ENCODE data around the gene HTR3D. TPM values are rescaled to one million over a fixed set of nuclear protein-coding genes. Genes with fewer than 3 reads are reported as not detected.

Gene HTR3D
- total RNA-seq = not detected

GRCh38 chr3:184031187-184031792 lies at the start of gene HTR3D:
Gene HTR3D (plus strand): TSS chr3:184031742. CDS start chr3:184031742, 0 bp downstream.
- WGBS, 2 donors (ENCODE audit: low coverage in 1 of 2) = 68 to 69% methylated on average over 3 to 4 of the region's 4 CpGs
- Histone ChIP-seq H3K36me3 (no peaks in the 10 kb centered on the region), H3K4me3 (no peak within 1 kb of the TSS), H3K9me3 (no peaks in the 10 kb centered on the region), H3K4me1 (no peaks in the 10 kb centered on the region), H3K27me3 (no peaks in the 10 kb centered on the region), H3K27ac (no peak within 1 kb of the TSS)
- intact Hi-C loops (cut with DNase I; ENCODE audit: low total_unique reads) (no loop called here), in situ Hi-C loops (cut with MboI; ENCODE audit: low pct_ligation_motif_present in 1 of 4, low pct_unique_long_range_greater_than_20kb in 1 of 4, low sequenced_read_pairs in 3 of 4) (no loop called here)
- DNase-seq = no peak
- TF ChIP-seq POLR2A (IDR thresholded peaks at IDR 0.05) (no peak), EP300 (IDR thresholded peaks at IDR 0.05; ENCODE audit: low read depth) (no peak), POLR2AphosphoS5 (IDR thresholded peaks at IDR 0.05) (no peak), CTCF (IDR thresholded peaks at IDR 0.05) (no peak)

DNA sequence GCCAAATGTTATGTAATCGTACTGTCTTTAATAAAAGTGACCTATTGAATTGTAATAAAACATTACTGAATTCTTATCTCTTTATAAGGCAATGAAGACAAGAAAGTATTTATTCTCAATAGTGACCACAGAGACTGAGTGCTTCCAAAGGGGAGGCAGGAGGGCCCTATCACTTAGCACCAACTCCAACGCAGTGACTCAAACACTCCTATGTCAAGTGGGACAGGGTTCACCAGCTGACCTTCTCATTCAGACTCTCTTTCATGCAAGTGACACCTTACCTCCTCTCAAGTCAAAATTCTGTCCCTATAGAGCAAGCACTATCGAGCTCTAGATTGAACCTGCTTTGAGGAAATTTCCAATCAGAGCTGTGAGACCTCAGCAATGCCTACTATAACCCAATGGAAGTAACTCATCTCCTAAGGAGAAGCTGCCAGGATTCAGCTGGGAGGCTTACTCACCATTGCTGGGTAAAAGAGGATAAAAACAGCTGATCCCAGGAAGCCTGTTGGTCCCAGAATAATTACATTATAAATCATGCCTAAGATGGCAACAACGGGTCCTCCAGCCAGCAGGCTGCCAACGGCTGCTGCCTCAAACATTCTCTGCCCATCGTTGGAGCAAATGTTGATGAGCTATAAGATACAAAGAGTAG lies 49.4 kb upstream of the HTR3D start:
- intact Hi-C loops (cut with DNase I; ENCODE audit: low total_unique reads) = no loop called here
- in situ Hi-C loops (cut with MboI; ENCODE audit: low pct_ligation_motif_present in 1 of 4, low pct_unique_long_range_greater_than_20kb in 1 of 4, low sequenced_read_pairs in 3 of 4) = no loop called here
- Histone ChIP-seq H3K4me3 (no peak overlapping the region), H3K27ac (no peak overlapping the region), H3K9me3 (no peaks in the 10 kb centered on the region), H3K4me1 (peaks cover 0 to 4% (median 0%) of the 10 kb centered on the region in 4 donors), H3K36me3 (peaks cover 0 to 17% (median 4%) of the 10 kb centered on the region in 4 donors), H3K27me3 (no peaks in the 10 kb centered on the region)
- WGBS, 2 donors (ENCODE audit: low coverage in 1 of 2) = 63 to 84% methylated on average over 1 to 6 of the region's 6 CpGs
- DNase-seq = no peak
- TF ChIP-seq POLR2AphosphoS5 (IDR thresholded peaks at IDR 0.05) = no peak
- no peak for TF ChIP-seq POLR2A (IDR thresholded peaks at IDR 0.05)
- no peak for TF ChIP-seq EP300 (IDR thresholded peaks at IDR 0.05; ENCODE audit: low read depth)
- TF ChIP-seq CTCF (IDR thresholded peaks at IDR 0.05) = no peak

DNA sequence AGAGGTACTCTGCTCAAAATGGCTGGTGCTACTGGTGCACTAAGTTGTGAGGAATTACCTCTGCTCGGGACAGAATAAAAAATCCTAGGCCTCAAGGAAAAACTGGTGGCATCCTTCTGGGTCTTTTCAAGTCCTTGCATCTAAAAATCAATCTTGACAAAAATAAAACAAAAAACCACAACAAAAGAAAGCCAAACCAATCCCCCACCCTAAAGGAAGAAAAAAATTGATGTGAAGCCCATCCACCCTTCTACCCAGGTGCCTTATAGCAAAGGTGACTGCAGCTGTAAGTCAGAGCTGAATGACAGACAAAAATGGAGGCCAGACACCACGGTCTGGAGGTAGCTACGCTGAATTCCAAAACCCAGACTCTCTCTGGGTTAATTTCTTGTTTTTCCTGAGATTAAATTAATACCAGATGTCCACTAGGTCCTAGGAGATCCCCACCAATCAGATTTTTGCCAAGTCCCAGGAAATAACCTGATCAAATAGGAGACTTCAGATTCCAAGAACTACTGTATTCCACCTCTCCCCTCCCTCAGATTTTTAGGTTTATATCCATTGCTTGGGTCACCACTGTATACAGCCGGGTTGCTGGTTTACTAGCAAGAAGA lies 47.3 kb upstream of the HTR3D start:
- H3K27ac ChIP-seq = peak overlapping the region in 1 of 4 donors; percentile 8
- no peak for DNase-seq
- no peaks in the 10 kb centered on the region for H3K9me3 ChIP-seq
- TF ChIP-seq POLR2A (IDR thresholded peaks at IDR 0.05) = no peak
- TF ChIP-seq EP300 (IDR thresholded peaks at IDR 0.05; ENCODE audit: low read depth) = no peak
- TF ChIP-seq POLR2AphosphoS5 (IDR thresholded peaks at IDR 0.05) = no peak
- TF ChIP-seq CTCF (IDR thresholded peaks at IDR 0.05) = no peak
- no peak overlapping the region for H3K4me3 ChIP-seq
- peaks cover 0 to 4% (median 0%) of the 10 kb centered on the region in 4 donors for H3K4me1 ChIP-seq
- in situ Hi-C loops (cut with MboI; ENCODE audit: low pct_ligation_motif_present in 1 of 4, low pct_unique_long_range_greater_than_20kb in 1 of 4, low sequenced_read_pairs in 3 of 4) = no loop called here
- 89 to 100% methylated on average over 1 to 4 of the region's 4 CpGs for WGBS, 2 donors (ENCODE audit: low coverage in 1 of 2)
- H3K27me3 ChIP-seq = no peaks in the 10 kb centered on the region
- peaks cover 0 to 24% (median 7%) of the 10 kb centered on the region in 4 donors for H3K36me3 ChIP-seq
- intact Hi-C loops (cut with DNase I; ENCODE audit: low total_unique reads) = no loop called here

Data from transverse colon (tissue), 4 donors.